ENCODE measurements around the gene LRRK1. TPM values are rescaled to one million over a fixed set of nuclear protein-coding genes. Genes with fewer than 3 reads are reported as not detected.

Gene LRRK1
- total RNA-seq, 1 donor from 2014 or later, result not detected

DNA sequence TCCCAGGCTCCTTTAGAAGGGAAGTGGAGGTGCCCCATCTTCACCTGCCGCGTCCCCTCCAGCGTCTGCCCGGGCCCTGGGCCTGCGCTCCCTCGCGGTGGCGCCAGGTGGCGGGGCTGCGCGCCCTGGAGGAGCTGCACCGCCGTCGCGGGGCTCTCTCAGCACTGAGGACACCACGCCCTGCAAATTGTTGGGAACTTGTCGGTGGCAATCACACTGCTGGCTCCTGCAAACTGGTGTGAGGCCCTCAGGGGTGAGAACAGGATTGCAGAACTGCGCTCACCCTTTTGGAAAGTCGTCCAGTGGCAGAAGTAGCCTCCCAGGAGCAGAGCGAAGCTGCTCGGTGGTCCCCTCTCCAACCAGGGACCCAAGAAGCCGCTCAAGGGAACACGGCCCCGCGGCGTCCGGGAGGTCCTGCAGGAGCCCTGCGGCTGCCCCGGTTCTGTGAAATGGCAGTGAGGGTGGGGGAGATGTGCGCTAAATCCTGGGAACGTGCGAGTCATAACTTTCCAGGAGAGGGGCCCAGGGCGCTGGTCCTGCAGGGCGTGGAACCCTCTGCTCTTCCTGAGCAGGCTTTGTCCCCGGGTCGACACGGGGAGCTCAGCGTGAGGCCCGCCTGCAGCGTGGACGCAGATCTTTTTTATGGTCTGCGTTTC is 995 bp upstream of the LRRK1 start:
- Histone ChIP-seq H3K4me3 (peak overlapping the region; percentile 54), H3K36me3 (no peaks in the 10 kb centered on the region), H3K4me2 (peak overlapping the region; percentile 89), H3K27me3 (peaks cover 78% of the 10 kb centered on the region), H3K4me1 (peaks cover 9% of the 10 kb centered on the region), H4K20me1 (ENCODE audit: low read depth) (peaks cover 19% of the 10 kb centered on the region), H3K9me3 (ENCODE audit: low read depth) (no peaks in the 10 kb centered on the region), H3K79me2 (ENCODE audit: low read depth) (no peaks in the 10 kb centered on the region), H3F3A (ENCODE audit: low read depth) (no peaks in the 10 kb centered on the region), H3K9ac (no peak overlapping the region), H2AFZ (replicated peaks) (peak overlapping the region; percentile 93), H3K27ac (no peak overlapping the region)
- Mint-ChIP-seq H3K27ac (no peak overlapping the region), H3K36me3 (peaks cover 2% of the 10 kb centered on the region), H3K27me3 (ENCODE audit: insufficient read depth, low read depth) (peaks cover 47% of the 10 kb centered on the region), H3K9me3 (peaks cover 4% of the 10 kb centered on the region), H3K4me3 (peak overlapping the region; percentile 84), H3K4me1 (peaks cover 7% of the 10 kb centered on the region)
- DNase-seq (ENCODE audit: low spot score), result peak; percentile 88
- TF ChIP-seq, protein P1, sequence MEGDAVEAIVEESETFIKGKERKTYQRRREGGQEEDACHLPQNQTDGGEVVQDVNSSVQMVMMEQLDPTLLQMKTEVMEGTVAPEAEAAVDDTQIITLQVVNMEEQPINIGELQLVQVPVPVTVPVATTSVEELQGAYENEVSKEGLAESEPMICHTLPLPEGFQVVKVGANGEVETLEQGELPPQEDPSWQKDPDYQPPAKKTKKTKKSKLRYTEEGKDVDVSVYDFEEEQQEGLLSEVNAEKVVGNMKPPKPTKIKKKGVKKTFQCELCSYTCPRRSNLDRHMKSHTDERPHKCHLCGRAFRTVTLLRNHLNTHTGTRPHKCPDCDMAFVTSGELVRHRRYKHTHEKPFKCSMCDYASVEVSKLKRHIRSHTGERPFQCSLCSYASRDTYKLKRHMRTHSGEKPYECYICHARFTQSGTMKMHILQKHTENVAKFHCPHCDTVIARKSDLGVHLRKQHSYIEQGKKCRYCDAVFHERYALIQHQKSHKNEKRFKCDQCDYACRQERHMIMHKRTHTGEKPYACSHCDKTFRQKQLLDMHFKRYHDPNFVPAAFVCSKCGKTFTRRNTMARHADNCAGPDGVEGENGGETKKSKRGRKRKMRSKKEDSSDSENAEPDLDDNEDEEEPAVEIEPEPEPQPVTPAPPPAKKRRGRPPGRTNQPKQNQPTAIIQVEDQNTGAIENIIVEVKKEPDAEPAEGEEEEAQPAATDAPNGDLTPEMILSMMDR (IDR thresholded peaks at IDR 0.05), result peak; percentile 79
- TF ChIP-seq EZH2 (IDR thresholded peaks at IDR 0.05) (no peak), EZH2phosphoT487 (IDR thresholded peaks at IDR 0.05) (no peak)

DNA sequence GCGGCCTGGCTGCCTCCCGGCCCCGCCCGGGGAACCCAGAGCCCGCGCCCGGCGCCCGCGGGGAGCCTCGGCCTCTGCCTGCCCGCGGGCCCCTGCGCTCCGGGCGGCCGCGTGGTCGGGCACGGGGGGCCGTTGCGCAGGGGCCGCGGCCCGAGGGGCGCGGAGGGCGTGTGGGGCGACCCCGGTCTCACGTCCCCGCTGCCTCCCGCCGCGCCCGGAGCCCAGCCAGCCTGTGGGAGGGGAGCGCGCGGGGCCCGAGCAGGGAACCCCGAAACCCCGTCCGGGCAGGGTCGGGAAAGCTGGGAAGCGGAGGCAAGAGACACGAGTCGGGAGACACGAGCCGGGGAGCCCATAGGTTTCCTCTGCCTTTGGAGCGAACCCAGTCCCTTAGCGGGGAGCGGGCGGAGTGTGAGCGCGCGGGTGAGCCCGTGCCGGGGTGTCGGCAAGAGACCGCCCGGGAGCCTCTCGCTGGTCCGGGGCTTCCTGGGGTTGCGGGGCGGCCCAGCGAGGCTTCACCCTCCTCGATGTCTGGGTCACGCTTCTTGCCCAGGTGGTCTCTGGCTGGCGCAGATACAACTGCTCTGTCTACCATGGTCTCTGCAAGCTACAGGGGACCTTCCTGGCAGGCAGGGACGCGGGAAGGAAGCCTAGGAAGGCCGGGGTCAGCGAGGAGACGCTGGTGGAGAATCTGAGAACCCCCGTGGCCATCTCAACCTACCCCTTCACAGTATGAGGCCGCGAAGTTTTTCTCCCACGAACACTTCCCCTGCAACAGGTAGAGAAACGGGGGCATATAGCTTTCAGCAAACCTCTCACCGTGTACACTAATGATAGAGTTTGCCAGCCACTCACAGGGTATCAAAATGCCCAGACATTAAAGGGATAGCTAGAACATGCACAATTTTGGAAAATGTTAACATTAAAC is 586 bp downstream of the LRRK1 start:
- H3K4me1 ChIP-seq, result peaks cover 9% of the 10 kb centered on the region
- peaks cover 19% of the 10 kb centered on the region for H4K20me1 ChIP-seq (ENCODE audit: low read depth)
- H3K27me3 ChIP-seq, result peaks cover 93% of the 10 kb centered on the region
- H2AFZ ChIP-seq (replicated peaks), result peak overlapping the region; percentile 85
- no peak overlapping the region for H3K27ac ChIP-seq
- H3K79me2 ChIP-seq (ENCODE audit: low read depth), result no peaks in the 10 kb centered on the region
- TF ChIP-seq EZH2phosphoT487 (IDR thresholded peaks at IDR 0.05) (peak; percentile 57), EZH2 (IDR thresholded peaks at IDR 0.05) (peak; percentile 80)
- TF ChIP-seq, protein P1 (IDR thresholded peaks at IDR 0.05), result no peak
- Mint-ChIP-seq H3K36me3 (peaks cover 2% of the 10 kb centered on the region), H3K27ac (no peak overlapping the region), H3K27me3 (ENCODE audit: insufficient read depth, low read depth) (peaks cover 56% of the 10 kb centered on the region), H3K4me1 (peaks cover 7% of the 10 kb centered on the region), H3K4me3 (peak overlapping the region; percentile 77), H3K9me3 (no peaks in the 10 kb centered on the region)
- H3K36me3 ChIP-seq, result no peaks in the 10 kb centered on the region
- peak overlapping the region; percentile 41 for H3K4me3 ChIP-seq
- no peaks in the 10 kb centered on the region for H3F3A ChIP-seq (ENCODE audit: low read depth)
- peak overlapping the region; percentile 92 for H3K4me2 ChIP-seq
- no peak overlapping the region for H3K9ac ChIP-seq
- H3K9me3 ChIP-seq (ENCODE audit: low read depth), result no peaks in the 10 kb centered on the region
- DNase-seq (ENCODE audit: low spot score), result peak; percentile 41

DNA sequence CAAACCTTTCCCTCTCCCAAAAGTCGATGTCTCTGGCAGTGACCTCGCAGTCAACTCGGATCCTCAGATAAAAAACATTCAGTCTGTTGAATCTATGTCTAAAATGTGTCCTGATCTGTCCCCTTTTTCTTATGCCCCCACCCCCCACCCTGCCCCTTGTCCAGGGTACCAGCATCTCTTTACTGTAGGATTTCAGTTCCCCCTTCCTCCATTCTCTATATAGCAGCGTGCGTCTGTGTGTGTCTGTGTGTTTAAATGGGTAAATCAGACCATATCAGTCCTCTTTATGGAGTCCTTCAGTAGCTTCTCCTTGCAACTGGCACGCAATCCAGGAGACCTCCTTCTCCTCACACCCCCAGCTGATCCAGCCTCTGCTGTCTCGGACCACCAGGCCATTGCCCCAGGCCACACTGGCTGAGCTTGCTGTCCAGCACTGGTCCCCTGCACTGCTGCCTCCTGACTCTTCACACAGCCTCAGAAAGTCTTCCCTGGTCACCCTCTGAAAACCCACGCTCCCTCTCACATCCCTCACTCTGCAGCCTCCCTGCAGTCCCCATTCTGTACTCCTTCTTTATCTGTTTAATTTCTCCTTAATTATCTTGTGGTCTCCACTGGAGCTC is 1.5 kb downstream of the LRRK1 start:
- Mint-ChIP-seq H3K27ac (no peak overlapping the region), H3K9me3 (no peaks in the 10 kb centered on the region), H3K27me3 (ENCODE audit: insufficient read depth, low read depth) (peaks cover 52% of the 10 kb centered on the region), H3K4me1 (peaks cover 7% of the 10 kb centered on the region), H3K36me3 (peaks cover 2% of the 10 kb centered on the region), H3K4me3 (peak overlapping the region; percentile 77)
- Histone ChIP-seq H3K9ac (no peak overlapping the region), H3K4me1 (peaks cover 9% of the 10 kb centered on the region), H2AFZ (replicated peaks) (no peak overlapping the region), H3K27me3 (peaks cover 97% of the 10 kb centered on the region), H3K79me2 (ENCODE audit: low read depth) (no peaks in the 10 kb centered on the region), H3K27ac (no peak overlapping the region), H3F3A (ENCODE audit: low read depth) (no peaks in the 10 kb centered on the region), H3K36me3 (no peaks in the 10 kb centered on the region), H4K20me1 (ENCODE audit: low read depth) (peaks cover 19% of the 10 kb centered on the region), H3K4me3 (no peak overlapping the region), H3K4me2 (no peak overlapping the region), H3K9me3 (ENCODE audit: low read depth) (no peaks in the 10 kb centered on the region)
- peak; percentile 21 for DNase-seq (ENCODE audit: low spot score)
- TF ChIP-seq EZH2phosphoT487 (IDR thresholded peaks at IDR 0.05) (no peak), EZH2 (IDR thresholded peaks at IDR 0.05) (no peak)
- TF ChIP-seq, protein P1 (IDR thresholded peaks at IDR 0.05), result no peak

Measured in neural progenitor cell (in vitro differentiated cells).